DMS 273 (cell line): ENCODE measurements around the gene ATRN.
"Not testable (repeated sequence)": the region's sequence is repeated elsewhere in the genome, so short reads cannot be mapped to it uniquely, and the experiment has no call there.

Experiments
- DNase-seq: peaks from one replicate; lab custom pipeline; 2025; ENCODE audit not compliant: unreplicated experiment; lab: John Stamatoyannopoulos, UW

ATRN gene

GRCh38 chr20:3514012-3514642 lies 43.3 kb downstream of the ATRN start:
- DNase-seq: no peak

GRCh38 chr20:3515379-3516170 lies 44.8 kb downstream of the ATRN start:
- no peak for DNase-seq

GRCh38 chr20:3521852-3522740 lies 51.3 kb downstream of the ATRN start:
- DNase-seq: no peak

DNA sequence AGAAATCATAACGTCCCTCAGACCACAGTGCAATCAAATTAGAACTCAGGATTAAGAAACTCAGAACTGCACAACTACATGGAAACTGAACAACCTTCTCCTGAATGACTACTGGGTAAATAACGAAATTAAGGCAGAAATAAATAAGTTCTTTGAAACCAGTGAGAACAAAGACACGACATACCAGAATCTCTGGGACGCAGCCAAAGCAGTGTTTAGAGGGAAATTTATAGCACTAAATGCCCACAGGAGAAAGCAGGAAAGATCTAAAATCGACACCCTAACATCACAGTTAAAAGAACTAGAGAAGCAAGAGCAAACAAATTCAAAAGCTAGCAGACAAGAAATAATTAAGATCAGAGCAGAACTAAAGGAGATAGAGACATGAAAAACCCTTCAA lies 53.9 kb downstream of the ATRN start:
- not testable (repeated sequence) for DNase-seq

GRCh38 chr20:3532089-3532615 lies 61.3 kb downstream of the ATRN start:
- DNase-seq: no peak

- not testable (repeated sequence) for DNase-seq
Measured at GRCh38 chr20:3537733-3538132, 66.9 kb downstream of the ATRN start.

- no peak for DNase-seq
Measured at GRCh38 chr20:3539311-3540107, 68.7 kb downstream of the ATRN start.

GRCh38 chr20:3541887-3542721 lies 71.3 kb downstream of the ATRN start:
- no peak for DNase-seq

GRCh38 chr20:3543901-3544507 lies 73.2 kb downstream of the ATRN start:
- no peak for DNase-seq

DNA sequence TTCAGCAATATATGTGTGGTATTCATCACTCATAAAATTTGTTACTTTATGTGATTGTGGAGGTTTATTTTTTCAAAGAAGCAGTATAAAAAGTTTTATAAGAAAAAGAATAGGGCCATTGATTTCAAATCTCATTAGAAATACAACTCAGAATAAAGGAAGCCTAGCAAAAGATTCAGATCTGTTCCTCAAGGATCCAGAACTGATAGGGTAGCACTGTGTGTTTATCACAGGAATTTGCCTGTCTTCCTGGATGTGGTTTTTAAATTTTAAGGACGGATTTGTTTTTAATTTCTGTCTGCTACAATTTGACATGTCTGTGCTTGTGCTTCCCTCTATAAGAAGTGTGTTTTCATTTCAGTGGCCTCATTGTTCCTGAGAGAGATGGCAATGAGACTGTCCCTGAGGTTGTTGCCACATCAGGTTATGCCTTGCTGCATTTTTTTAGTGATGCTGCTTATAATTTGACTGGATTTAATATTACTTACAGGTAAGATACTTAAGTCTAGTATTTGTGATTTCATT lies 74.6 kb downstream of the ATRN start:
- DNase-seq: no peak

GRCh38 chr20:3547906-3548305 lies 77.1 kb downstream of the ATRN start:
- no peak for DNase-seq

DNA sequence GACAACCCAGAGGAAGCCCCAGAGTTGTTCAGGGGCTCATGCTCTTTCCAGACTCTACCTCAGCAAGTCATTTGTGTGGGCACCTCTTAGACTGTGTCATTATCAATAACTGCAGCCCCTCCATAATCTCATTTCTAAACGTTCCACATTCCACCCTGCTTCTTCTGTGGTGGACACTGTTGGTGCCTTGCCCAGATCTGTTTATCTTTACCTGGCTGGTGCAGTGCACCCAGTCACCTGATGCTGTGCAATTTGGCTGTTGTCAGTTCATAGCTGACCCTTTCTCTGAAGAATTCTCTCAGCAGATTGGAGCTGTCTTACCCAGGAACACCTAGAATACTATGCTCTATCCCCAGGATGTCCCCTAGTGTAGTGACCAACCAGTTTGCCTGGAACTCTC lies 80.0 kb downstream of the ATRN start:
- no peak for DNase-seq

- DNase-seq: no peak
Measured at GRCh38 chr20:3551681-3552434, 81.0 kb downstream of the ATRN start.

GRCh38 chr20:3553663-3554062 lies 82.8 kb downstream of the ATRN start:
- no peak for DNase-seq

DNA sequence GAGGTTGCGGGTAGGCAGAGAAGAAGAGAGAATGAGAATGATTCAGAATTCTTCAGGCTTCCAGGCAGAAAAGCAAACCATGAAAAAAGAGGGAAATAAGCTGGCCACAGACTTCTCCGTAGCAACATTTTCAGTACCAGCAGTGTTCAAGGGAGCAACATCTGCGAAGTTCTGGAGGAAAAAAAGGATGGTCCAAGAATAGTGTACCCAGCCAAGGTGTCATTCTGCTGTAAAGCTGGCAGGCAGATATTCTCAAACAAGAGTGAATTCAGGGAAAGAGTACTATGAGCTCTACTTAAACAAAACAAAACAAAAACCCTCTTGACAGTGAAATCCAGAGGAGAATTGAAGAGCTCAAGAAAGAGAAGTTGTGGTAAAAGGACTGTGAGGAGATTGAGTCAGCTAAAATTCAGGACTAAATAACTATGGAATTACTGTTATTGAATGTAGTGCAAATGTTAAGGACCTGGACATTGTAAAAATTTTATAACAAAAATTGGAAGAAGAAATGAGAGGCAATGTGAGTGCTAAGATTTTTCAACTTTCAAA lies 86.5 kb downstream of the ATRN start:
- DNase-seq: no peak

DNA sequence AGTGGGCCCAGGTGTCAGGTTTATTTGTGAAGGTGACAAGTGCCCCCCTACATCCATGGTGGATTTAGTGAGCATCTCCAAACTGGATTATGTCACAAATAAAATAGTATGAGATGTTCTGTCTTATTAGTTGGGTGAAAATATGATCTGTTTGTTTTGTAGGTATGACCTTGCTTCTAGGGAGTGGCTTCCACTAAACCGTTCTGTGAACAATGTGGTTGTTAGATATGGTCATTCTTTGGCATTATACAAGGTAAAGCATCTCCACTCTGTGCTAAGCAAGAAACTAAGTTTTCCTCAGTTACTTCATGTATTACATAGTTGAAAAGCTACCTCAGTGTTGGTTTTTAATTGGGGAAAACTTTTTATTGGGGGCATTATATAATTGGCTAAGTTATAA lies 88.4 kb downstream of the ATRN start:
- DNase-seq: no peak

- no peak for DNase-seq
Measured at GRCh38 chr20:3559637-3560036, 88.8 kb downstream of the ATRN start.

- DNase-seq: no peak
Measured at GRCh38 chr20:3560162-3560561, 89.3 kb downstream of the ATRN start.
